Suprapubic skin (tissue), 4 donors: ENCODE data around the gene LRRC61.

ENCODE experiments used
- EP300 ChIP-seq: sonication (generic); formaldehyde crosslinking; IDR thresholded peaks from one replicate; pipeline ENCODE4 v1.6.1; 2017; ENCODE audit warnings: antibody characterized with exemption
- POLR2AphosphoS5 ChIP-seq, 3 donors: sonication (generic); formaldehyde crosslinking; IDR thresholded peaks; one replicate each; pipeline ENCODE4 v1.6.1; 2017; ENCODE audit warnings: antibody characterized with exemption in 3 of 3
- TF ChIP-seq, protein P1 (sequence below), 2 donors: fragments of 200-600 bp in 1 of 2; fragments of 450-650 bp in 1 of 2; sonication (generic) in 1 of 2; IDR thresholded peaks; one replicate each; pipeline ENCODE4 v1.5.1; 2016 to 2019; ENCODE audit warnings: antibody characterized with exemption in 2 of 2, mild to moderate bottlenecking in 1 of 2, moderate library complexity in 1 of 2

GRCh38 chr7:150336746-150337145 lies 13.6 kb downstream of the LRRC61 start:
- TF ChIP-seq, protein P1, sequence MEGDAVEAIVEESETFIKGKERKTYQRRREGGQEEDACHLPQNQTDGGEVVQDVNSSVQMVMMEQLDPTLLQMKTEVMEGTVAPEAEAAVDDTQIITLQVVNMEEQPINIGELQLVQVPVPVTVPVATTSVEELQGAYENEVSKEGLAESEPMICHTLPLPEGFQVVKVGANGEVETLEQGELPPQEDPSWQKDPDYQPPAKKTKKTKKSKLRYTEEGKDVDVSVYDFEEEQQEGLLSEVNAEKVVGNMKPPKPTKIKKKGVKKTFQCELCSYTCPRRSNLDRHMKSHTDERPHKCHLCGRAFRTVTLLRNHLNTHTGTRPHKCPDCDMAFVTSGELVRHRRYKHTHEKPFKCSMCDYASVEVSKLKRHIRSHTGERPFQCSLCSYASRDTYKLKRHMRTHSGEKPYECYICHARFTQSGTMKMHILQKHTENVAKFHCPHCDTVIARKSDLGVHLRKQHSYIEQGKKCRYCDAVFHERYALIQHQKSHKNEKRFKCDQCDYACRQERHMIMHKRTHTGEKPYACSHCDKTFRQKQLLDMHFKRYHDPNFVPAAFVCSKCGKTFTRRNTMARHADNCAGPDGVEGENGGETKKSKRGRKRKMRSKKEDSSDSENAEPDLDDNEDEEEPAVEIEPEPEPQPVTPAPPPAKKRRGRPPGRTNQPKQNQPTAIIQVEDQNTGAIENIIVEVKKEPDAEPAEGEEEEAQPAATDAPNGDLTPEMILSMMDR (IDR thresholded peaks at IDR 0.05): no peak
- no peak for TF ChIP-seq POLR2AphosphoS5 (IDR thresholded peaks at IDR 0.05)
- TF ChIP-seq EP300: no peak
